Iris pigment epithelial cell (primary cell): Measurements from ENCODE around the gene PRDM16.

Experiments
- DNase-seq: peaks from one replicate; pipeline ENCODE4 v3.0.0-alpha.2; 2011; ENCODE audit warnings: low read depth

PRDM16 gene

DNA sequence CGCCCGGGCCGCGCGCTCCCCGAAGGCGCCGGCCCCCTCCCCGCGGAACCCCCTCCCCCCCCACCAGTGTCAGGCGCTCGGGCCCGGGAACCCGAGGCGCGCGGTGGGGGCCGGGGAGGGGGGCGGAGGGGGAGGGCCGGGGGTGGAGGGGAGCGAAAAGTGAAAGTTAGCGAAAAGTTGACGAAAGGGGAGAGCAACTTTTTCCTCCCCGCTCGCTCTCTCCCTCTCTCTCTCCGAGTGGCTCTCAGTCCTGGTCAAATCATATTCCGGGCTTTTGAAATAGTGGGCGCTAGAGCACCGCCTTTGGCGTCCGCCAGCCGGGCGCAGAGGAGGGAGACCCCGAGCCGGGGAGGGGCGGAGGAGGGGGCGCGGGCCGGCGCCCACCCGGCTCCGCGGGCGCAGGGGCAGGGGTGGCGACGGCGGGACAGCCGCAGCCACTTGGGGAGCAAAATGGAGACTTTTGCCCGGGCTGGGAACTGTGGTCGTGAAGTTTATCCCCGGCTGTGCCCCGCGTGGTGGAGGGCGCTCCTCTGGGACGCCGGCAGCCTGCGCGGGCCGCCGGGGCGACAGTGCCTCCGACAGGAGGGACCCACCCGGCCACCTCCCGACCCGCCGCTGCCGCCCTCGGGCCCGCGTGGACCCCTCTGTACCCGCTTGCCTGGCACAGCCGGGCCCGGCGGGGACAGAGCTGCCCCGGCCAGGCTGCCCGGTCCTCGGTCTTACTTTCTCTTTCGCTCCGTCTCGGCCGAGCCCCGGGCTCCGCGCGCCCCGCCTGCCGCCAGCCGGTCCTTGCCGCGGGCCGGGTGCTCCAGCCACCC, 697 bp downstream of the PRDM16 start:
- DNase-seq = peak; percentile 69

DNA sequence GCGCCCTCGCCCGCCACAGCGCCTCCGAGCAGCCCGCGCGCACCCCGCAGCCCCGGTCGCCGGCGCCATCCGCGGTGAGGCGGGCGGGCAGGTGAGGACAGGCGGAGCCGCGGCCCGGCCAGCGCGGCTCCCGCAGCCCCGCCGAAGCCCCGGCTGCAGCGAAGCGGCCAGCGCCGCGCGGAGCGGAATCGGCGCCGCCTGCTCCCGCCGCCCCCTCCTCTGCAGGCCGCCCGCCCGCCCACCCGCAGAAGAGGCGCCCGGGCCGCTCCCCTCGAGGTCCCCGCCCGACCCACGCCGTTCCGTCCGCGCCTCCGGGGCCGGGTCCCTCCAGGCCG, 1.3 kb downstream of the PRDM16 start:
- no peak for DNase-seq

DNA sequence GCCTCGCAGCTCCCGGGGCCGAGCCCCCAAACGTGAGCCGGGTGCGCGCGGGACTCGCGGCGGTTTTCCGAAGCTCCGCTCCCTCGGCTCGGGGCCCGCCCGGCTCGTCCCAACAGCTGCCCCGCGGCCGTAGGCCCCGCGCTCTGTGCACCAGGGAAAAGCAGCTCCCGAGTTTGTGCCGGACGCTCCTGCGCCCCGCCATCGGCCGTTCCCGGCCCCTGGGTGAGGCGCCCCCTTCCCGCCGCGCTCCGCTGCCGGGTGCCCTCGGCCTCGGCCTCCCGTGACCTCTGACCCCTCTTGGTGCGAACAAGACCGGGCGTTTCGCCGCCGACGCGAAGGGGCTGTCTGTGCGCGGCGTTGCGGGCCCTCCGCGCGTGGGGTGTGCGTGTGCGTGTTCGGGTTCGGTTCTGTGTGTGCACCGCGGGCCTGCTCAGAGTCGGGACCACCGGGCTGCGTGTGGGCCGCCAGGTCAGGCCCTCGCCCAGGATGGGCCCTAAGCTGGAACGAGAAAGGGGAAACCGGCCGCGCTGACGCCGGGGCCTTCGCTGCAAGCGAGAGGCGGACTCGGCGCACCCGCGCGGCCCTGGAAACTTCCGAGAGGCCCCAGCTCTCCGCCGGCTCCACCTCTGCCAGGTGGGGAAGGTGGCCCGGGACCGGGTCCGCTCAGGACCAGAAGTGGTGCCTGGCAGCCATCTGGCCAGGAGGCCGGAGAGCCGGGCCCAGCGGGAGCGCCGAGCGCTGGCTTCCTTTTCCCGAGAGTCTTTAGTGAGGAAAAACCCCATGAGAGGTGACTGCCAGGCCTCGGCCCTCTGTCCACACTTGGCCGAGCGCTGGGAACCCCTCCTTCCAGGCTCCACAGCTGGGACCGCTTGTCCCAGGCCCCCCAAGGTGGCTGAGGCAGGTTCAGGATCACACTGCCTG, 1.9 kb downstream of the PRDM16 start:
- no peak for DNase-seq

DNA sequence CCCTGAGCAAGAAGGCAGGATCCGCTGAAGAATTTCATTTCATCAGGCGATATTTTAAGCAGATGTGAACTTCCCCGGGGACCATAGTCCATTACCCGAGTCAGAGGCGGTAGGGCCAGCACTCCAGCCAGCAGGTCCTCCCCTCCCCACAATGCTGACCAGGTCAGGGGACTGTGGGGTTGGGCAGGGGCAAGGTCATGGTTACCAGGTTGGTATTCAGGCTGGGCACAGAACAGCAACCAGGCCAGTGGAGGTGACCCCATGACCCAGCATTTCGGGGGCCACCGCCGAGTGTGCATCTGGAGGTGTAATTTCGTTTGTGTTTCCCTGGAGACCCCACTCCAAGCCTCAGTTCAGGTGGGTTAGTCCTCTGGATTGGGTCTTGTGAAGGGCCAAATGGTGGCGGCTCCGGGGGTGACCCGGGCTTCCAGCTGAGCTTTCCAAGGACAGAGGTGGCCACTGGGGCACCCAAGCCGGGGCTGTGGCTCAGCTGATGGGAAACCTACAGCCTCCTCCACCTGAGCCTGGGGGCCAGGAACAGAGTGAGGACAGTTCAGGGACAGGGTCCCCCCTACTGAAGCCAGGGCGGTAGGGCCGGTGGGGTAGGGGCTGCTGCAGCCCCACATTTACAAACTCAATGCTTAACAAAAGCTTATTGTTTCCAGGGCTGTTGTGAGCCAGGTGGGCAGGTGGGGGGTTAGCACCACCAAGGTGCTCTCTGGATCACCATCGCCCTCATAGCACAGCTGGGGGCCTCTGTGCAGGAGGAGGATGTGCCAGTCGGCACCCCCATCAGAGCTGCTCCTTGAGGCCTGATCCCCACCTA, 2.8 kb downstream of the PRDM16 start:
- no peak for DNase-seq

DNA sequence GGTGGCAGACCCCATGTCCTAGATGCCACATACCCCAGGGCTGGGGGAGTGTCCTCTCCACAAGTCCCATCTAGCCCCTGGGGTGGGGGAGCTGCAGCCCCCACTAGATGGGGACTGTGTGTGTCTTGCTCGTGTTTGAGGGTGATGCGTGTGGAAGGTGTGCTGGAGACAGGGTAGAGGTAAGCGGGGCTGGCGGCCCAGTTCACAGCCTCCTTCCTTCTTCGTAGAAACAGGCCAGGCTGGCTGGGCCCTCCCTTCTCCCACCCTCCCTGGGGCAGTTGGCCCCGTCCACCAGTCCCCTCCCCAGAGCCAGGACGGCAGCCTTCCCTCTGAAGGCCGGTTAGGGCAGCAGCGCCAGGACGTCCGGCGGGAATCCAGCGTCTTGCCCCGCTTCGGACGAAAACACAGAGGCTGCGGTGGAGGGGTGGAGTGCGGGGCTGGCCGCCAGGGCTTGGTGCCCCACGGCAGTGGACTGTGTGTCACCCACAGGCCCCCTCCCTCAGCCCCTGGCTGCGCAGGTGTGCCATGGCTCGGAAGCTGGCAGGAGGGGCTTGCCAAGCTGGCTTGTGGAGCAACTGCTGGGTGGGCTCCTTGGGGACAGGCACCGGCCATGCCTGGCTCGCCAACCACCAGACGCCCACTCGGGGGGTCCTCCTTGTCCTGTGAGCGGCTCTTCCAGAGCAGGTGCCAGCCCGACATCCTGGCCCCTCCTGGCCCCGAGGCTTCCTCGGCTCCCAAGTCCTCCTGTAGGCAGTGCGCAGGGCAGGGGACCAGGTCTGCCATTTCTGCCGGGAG, 3.6 kb downstream of the PRDM16 start:
- no peak for DNase-seq

DNA sequence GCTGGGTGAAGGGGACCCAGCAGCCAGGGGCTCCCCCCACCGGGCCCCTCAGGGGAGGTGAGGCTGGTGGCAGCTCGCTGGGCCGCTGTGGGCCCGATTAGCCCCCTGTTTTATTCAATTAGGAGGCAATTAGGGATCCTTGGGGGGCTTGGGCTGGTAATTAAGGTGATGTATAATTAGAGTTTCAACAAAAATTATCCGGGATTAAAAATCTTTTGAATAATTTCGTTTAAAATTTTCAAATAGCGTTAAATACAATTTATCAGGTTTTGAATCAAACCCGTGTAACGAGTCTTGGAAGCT, 4.1 kb downstream of the PRDM16 start:
- DNase-seq = no peak

DNA sequence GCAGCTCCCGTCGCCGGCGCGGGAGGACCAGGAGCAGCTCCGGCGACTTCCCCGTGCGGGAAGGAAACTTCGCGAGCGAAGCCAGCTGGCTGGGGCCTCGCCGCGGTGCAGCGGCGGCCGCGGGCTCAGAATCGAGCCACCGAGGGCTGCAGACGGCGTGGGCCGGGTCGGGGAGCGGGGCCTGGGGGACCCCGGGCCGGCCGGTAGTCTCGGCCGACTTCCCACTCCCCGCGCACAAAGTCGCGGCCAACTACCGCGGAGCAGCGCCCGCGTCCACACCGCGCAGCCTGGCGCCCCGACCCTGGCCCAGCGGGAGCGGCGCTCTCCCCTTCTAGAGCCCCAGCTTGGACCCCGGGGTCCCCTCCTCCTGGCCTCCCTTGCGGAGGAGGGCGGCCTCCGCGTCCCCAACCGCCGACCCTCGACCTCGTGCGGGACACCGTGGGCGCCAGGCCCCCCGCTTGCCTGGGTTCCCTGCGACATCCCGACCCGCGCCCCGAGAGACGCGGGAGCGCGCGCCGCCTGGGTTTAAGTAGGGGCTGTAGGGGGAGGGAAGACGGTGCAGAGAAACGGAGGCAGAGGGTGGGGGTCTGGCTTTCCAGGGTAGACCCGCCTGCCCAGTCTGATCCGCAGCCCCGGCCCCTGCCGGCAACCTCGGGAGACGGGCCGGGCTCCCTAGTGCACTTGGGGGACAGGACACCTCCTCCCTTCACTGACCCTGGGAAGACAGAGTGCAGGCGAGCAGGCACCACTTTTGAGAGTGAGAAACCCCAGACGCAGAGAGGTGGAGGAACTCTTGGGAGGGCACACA, 4.7 kb downstream of the PRDM16 start:
- DNase-seq = no peak

DNA sequence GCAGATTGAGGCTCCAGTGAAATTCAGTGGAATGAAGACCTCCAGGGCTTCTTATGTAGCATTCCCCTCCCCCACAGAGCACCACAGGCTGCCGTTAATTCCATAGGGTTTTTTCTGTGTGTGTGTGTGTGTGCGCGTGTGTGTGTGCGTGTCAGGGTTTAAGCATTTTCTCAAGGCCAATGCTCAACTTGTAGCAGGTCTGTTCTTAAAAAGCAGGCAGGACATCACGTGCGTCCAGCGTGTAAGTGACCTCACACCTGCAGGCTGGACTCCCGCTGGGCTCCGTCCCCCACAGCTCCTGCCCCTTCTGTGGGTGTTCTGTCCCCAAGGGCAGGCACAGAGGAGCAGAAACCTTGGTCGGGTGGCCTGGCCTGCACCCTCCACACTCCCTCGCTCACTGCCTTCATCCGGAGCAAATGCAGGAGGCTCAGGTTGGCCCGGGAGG, 5.3 kb downstream of the PRDM16 start:
- DNase-seq = no peak

DNA sequence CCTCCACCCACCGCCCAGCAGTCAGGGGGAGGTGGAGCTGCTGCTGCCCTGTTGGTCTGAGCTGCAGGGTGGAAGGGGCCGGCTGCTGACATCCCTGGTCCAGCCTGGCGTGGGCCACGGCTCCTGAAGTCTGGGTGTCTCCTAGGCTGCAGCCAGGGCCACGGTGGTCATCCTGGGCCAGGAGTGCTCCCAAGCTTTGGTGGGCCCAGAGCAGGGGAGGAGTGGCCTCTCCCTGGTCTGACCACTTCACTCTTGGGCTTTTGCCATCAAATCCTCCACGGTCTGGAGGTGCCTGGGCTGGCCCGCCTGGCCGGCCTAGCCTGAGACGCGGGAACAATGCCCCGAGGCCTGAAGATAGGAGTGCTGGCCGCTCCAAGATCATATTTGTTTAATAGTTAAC, 5.8 kb downstream of the PRDM16 start:
- DNase-seq = no peak

DNA sequence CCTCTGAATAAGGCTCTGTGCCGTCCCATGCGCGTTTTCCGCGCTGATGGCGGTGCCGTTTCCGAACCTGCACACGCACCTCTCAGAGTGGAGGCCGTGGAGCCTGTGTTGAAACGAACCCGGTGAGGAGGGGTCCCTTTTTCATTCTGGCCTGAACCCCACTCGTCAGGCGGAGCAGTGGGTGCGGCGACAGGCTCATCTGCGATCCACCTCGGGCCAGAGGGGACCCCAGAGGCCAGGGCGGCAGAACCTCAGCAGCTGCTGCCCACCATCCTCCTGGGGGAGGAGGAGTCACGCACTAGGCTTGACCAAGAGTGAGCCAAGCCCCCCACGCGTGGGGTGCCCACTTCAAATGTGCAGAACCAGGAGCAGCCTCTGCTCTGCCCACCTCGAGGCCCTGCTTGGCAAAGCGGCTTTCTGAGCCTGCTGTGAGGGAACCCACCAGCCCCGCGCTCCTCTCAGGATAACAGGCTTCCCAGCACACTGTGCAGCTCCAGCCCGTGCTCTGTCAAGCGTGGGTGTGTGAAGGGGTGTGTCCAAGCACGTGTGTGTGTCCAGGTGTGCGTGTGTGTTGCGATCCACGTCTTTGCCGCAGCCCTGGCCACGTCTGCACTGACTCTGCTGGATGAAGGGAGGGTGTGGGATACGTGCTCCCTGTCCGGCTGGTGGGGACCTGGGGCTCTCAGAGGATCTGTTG, 6.8 kb downstream of the PRDM16 start:
- no peak for DNase-seq

DNA sequence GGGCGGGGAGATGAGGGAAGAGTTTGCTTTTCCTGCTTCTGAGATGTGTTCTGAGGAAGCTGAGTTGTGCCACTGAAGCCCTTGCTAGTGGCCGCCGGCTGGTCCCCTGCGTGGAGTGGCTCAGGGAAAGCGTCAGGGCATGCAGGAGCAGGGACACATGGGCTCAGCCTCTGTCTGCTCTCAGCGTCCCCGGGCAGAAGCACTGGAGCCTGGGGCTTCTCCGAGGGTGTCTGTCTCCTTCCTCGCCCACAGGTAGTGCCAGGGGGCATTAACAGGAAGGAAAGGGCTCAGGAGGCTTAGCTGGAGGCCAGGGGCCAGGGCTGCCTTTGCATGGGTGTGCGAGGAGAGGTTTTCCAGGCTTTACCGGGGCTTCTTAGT, 7.3 kb downstream of the PRDM16 start:
- no peak for DNase-seq

DNA sequence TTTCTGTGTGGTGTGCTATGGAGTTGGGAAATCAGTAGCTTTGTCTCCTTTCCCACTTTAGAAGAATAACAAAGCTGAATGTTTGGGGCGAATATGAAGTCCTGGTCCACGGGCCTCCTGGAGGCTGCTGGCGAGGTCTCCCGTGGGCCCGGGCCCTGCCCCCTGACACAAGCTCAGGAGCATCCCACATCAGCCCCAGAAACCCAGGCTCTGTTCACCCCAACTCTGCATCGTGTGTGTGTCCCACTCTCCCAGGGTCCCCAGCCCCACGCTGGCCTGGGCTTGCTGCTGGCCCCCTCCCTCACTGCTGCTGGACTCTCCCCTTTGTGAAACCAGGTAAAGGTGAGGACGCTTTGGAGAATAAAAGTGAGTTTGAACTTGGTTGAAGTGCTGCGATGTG, 8.1 kb downstream of the PRDM16 start:
- no peak for DNase-seq

DNA sequence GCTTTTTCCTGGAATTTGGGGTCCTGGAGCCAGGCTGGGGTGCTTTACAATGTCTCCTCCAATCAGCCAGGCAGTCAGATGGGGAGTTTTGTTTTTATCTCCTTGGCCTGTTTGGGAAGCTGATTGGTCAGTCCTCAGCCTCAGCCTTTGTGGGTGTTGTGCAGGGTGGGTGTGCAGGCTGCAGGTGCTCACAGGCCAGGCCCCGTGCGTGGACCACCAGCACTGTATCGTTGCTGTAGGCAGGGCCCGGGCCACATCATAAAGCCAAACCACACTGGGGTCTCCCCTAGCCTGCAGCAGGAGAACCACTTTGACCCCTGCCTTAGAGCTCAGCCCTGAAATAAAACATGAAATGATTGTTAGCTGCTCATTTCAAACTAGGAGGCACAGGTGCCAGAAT, 8.6 kb downstream of the PRDM16 start:
- no peak for DNase-seq

DNA sequence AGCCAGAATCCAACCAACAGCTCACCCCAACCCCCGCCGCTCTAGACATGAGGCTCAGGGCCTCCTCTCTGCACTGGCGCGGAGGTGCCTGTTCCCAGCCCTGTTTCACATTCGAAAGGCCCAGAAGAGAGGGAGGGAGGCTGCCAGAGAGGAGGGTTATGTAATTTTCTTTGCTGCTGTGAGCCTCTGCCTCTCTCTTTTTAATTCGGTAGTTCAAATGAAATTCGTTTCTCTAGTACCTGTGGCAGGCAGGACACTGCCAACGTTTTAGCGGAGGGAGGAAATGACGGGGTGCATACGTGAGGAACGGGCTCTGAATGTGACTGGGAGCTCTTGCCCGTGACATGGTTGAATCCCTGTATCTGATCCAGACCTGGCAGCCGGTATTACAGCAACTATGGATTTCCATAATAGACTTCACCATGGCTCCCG, 9.4 kb downstream of the PRDM16 start:
- DNase-seq = no peak

DNA sequence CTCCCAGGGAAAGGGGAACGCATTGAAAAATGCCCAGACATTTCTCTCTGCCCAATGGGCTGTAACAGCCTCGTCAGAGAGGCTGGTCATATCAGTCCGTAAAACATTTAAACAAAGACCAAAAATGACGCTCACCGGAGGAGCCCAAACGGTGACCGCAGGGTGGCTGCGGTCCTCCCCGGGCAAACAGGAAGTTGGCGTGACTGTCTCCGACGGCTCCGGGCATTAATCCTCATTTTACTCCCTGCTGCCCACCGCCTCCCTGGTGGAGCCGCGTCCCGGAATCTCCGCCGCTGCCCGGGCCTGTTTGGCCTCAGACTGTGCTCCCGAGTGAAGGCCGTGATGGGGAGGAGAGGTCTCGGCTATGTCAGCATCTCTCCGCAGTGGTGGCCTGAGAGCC, 9.9 kb downstream of the PRDM16 start:
- DNase-seq = no peak

DNA sequence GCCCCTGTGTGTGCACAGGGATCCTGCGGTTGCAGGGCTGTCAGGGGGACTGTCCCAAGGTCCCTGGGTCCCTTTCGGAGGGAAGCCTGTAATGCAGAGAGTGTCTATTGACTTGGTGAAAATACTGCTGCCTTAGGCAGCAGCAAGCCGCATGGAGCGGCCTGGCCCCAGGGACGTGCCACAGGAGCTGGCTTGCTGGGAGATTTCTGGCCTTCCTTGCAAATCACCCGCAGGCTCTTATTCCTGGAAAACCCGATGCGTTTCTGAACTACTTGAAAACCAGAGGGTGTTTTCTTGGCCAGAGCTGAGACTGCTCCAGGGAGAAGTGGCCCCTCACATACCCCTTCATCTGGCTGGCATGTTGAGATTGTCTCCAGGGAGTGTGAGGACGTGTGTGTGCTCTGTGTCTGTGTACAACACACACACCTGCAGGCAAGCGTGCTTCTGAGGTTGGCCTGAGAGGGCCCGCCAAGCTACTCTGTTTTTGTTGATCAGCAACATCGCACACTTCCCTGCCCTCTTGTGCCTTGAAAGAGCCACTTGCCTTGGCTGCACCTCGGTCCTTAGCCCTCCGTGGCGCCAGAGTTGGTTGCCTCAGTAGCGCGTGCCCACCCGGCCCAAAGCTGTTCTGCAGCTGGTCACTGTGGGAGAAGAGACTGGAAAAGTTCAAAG, 10.5 kb downstream of the PRDM16 start:
- DNase-seq = no peak

DNA sequence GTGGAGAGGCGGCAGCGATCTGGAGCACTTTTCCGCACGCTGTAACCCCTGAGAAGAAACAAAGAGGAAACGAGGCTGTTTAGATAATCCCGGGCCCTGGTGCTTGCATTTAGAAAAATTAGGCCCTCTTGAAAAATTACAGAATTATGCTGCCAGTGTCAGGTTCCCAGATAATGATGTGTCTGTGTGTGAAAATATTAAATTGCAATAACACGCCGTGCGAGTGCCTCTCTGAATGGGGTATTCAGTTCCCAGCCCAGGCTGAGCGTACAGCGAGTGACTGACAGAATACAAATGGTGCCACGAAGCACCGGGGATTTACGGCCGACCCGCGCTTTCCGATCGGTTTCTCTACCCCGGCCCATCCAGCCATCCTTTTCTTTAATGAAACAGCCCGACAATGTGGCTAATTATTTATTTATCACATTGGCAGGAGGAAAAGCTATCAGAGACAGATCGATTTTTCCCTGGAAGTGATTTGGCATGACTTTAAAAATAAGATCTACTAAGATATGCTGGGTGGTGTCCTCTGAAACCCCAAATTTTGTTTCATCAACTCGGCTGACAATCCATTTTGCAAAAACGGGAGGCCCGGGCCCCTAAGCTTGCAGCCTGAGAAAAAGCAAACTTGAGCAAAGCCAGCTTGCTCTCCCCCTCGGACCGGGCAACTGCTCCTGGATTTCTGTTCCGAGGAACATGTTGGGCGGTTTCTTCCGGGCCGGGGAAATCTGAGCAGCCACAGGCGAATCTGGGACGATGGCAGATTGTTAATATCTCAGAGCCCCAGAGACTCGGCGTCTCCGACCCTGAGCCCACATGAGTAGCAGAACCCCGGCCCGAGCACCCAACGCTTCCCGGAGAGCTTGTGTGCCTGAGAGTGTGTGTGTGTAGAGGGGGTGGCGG, 11.3 kb downstream of the PRDM16 start:
- no peak for DNase-seq

DNA sequence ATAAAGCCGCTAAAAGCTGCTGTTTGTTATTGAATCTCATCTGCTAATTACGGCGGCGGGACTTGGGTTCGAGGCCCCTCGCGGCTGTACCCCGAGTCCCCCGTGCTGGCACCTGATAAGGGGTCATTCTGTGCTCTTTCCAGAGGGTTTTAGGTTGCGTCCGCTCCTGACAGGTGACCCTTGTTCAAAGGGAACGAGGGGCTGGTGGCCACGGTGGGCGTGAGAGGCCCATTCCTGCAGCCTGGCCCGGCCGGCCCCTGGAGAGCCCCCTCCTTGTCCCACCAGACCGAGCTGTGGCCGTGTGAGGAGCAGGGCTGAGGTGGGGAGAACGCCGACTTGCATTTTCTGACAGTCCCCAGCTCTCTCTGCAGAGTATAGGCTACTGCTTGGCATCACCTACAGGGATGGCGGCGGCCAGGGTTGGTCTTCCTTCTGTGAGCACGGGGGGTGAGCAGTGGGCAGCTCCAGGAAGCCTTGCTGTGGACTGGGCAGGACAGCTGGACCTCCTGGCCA, 12.2 kb downstream of the PRDM16 start:
- DNase-seq = no peak
